HEK293 (cell line): Measurements from ENCODE around the gene GIPC2.

Experiments used
- CTCF ChIA-PET: fragments of 350-600 bp; formaldehyde crosslinking; extraction: SDS; loops from one replicate; lab custom pipeline; 2021; ENCODE audit warnings: antibody characterized with exemption; lab: Yijun Ruan, JAX
- POLR2A ChIA-PET: fragments of 300-600 bp; formaldehyde crosslinking; extraction: SDS; loops from one replicate; lab custom pipeline; 2020; ENCODE audit warnings: antibody characterized with exemption, inconsistent platforms; lab: Yijun Ruan, JAX
- H3K27ac ChIP-seq: fragments of 200-500 bp; sonication (Bioruptor generic); 2 replicates; pipeline ENCODE4 v1.5.1; 2014; ENCODE audit warnings: low read depth, low read length, control low read depth, inconsistent platforms; ENCODE audit errors: extremely low read depth
- H3K36me3 ChIP-seq, 2 experiments: fragments of 200-500 bp in 1 of 2; sonication (Bioruptor generic) in 1 of 2; 1 replicate in 1 of 2; 2 replicates in 1 of 2; pipeline ENCODE4 v1.5.1; 2014 to 2017; ENCODE audit warnings: inconsistent platforms in 2 of 2, low read length in 2 of 2; ENCODE audit not compliant: control insufficient read depth in 2 of 2, insufficient read depth in 1 of 2
- H3K4me1 ChIP-seq: fragments of 200-500 bp; sonication (Bioruptor generic); 2 replicates; pipeline ENCODE4 v1.5.1; 2014; ENCODE audit warnings: mild to moderate bottlenecking, low read length, inconsistent platforms; ENCODE audit not compliant: control insufficient read depth, insufficient read depth
- H3K4me3 ChIP-seq: 2 replicates; pipeline ENCODE4 v1.5.1; 2011; ENCODE audit warnings: low read depth, mild to moderate bottlenecking, control low read depth, low read length, moderate library complexity
- H3K9me3 ChIP-seq: fragments of 200-500 bp; sonication (Bioruptor generic); 2 replicates; pipeline ENCODE4 v1.5.1; 2014; ENCODE audit warnings: low read depth, low read length, inconsistent platforms; ENCODE audit not compliant: control insufficient read depth, insufficient read depth
- FEZF1 ChIP-seq: fragments of 450-650 bp; formaldehyde crosslinking; IDR thresholded peaks from 2 replicates; pipeline ENCODE4 v1.5.1; 2016; ENCODE audit warnings: missing biosample characterization, missing genetic modification characterization
- GLI2 ChIP-seq: fragments of 450-650 bp; formaldehyde crosslinking; IDR thresholded peaks from 2 replicates; pipeline ENCODE4; 2017; ENCODE audit warnings: missing biosample characterization, missing genetic modification characterization, low read depth, borderline replicate concordance
- GLI4 ChIP-seq: fragments of 450-650 bp; formaldehyde crosslinking; IDR thresholded peaks from 2 replicates; pipeline ENCODE4 v1.5.1; 2016; ENCODE audit warnings: missing biosample characterization, missing genetic modification characterization
- MEIS1 ChIP-seq: sonication (generic); formaldehyde crosslinking; IDR thresholded peaks from 2 replicates; pipeline ENCODE4 v1.8.1; 2022; ENCODE audit warnings: missing genetic modification reagents, mild to moderate bottlenecking, borderline replicate concordance
- OSR2 ChIP-seq: fragments of 450-650 bp; formaldehyde crosslinking; IDR thresholded peaks from 2 replicates; pipeline ENCODE4 v1.5.1; 2016; ENCODE audit warnings: missing biosample characterization, missing genetic modification characterization
- SCRT1 ChIP-seq: fragments of 450-650 bp; formaldehyde crosslinking; IDR thresholded peaks from 2 replicates; pipeline ENCODE4 v1.5.1; 2016; ENCODE audit warnings: missing biosample characterization, missing genetic modification characterization, borderline replicate concordance
- ZBTB21 ChIP-seq: fragments of 450-650 bp; formaldehyde crosslinking; IDR thresholded peaks from 2 replicates; pipeline ENCODE4 v1.5.1; 2017; ENCODE audit warnings: missing biosample characterization, missing genetic modification characterization
- ZBTB7A ChIP-seq: fragments of 450-650 bp; formaldehyde crosslinking; IDR thresholded peaks from 2 replicates; pipeline ENCODE4 v1.5.1; 2016; ENCODE audit warnings: low read depth, missing biosample characterization, missing genetic modification characterization
- ZNF133 ChIP-seq: fragments of 450-650 bp; formaldehyde crosslinking; IDR thresholded peaks from 2 replicates; pipeline ENCODE4 v1.5.1; 2016; ENCODE audit warnings: missing biosample characterization, missing genetic modification characterization
- ZNF146 ChIP-seq: fragments of 450-650 bp; formaldehyde crosslinking; IDR thresholded peaks from 2 replicates; pipeline ENCODE4 v1.5.1; 2016; ENCODE audit warnings: missing biosample characterization, missing genetic modification characterization
- ZNF174 ChIP-seq: fragments of 450-650 bp; formaldehyde crosslinking; IDR thresholded peaks from 2 replicates; pipeline ENCODE4 v1.5.0; 2017; ENCODE audit warnings: missing biosample characterization, mild to moderate bottlenecking, missing genetic modification characterization
- ZNF248 ChIP-seq: fragments of 450-650 bp; formaldehyde crosslinking; IDR thresholded peaks from 2 replicates; pipeline ENCODE4 v1.5.1; 2017; ENCODE audit warnings: missing biosample characterization, missing genetic modification characterization
- ZNF292 ChIP-seq: fragments of 450-650 bp; formaldehyde crosslinking; IDR thresholded peaks from 2 replicates; pipeline ENCODE4 v1.5.1; 2016; ENCODE audit warnings: low read depth, missing biosample characterization, missing genetic modification characterization, borderline replicate concordance
- ZNF341 ChIP-seq: fragments of 450-650 bp; formaldehyde crosslinking; IDR thresholded peaks from 2 replicates; pipeline ENCODE4; 2016; ENCODE audit warnings: low read depth, missing biosample characterization, missing genetic modification characterization
- ZNF404 ChIP-seq: fragments of 450-650 bp; formaldehyde crosslinking; IDR thresholded peaks from 2 replicates; pipeline ENCODE4 v1.5.1; 2017; ENCODE audit warnings: missing biosample characterization, missing genetic modification characterization
- ZNF473 ChIP-seq: fragments of 450-650 bp; formaldehyde crosslinking; IDR thresholded peaks from 2 replicates; pipeline ENCODE4 v1.5.1; 2017; ENCODE audit warnings: missing biosample characterization, missing genetic modification characterization
- ZNF544 ChIP-seq: fragments of 450-650 bp; formaldehyde crosslinking; IDR thresholded peaks from 2 replicates; pipeline ENCODE4 v1.5.0; 2017; ENCODE audit warnings: missing biosample characterization, missing genetic modification characterization
- ZNF548 ChIP-seq: fragments of 450-650 bp; formaldehyde crosslinking; IDR thresholded peaks from 2 replicates; pipeline ENCODE4 v1.5.1; 2016; ENCODE audit warnings: missing biosample characterization, missing genetic modification characterization
- ZNF560 ChIP-seq: fragments of 450-650 bp; formaldehyde crosslinking; IDR thresholded peaks from 2 replicates; pipeline ENCODE4 v1.5.1; 2017; ENCODE audit warnings: missing biosample characterization, missing genetic modification characterization, borderline replicate concordance
- ZNF623 ChIP-seq: fragments of 450-650 bp; formaldehyde crosslinking; IDR thresholded peaks from 2 replicates; pipeline ENCODE4 v1.5.1; 2016; ENCODE audit warnings: missing biosample characterization, missing genetic modification characterization
- ZNF670 ChIP-seq: fragments of 450-650 bp; formaldehyde crosslinking; IDR thresholded peaks from 2 replicates; pipeline ENCODE4 v1.5.1; 2016; ENCODE audit warnings: missing biosample characterization, missing genetic modification characterization, low read depth
- ZNF76 ChIP-seq: fragments of 450-650 bp; formaldehyde crosslinking; IDR thresholded peaks from 2 replicates; pipeline ENCODE4; 2016; ENCODE audit warnings: low read depth, missing biosample characterization, missing genetic modification characterization, borderline replicate concordance
- ZSCAN16 ChIP-seq: fragments of 450-650 bp; formaldehyde crosslinking; IDR thresholded peaks from 2 replicates; pipeline ENCODE4 v1.5.1; 2016; ENCODE audit warnings: missing biosample characterization, missing genetic modification characterization
- ZSCAN23 ChIP-seq: fragments of 450-650 bp; formaldehyde crosslinking; IDR thresholded peaks from 2 replicates; pipeline ENCODE4 v1.5.1; 2016; ENCODE audit warnings: missing biosample characterization, missing genetic modification characterization
- TF ChIP-seq, protein P1 (sequence below): fragments of 450-650 bp; formaldehyde crosslinking; IDR thresholded peaks from 2 replicates; pipeline ENCODE4 v1.5.1; 2016; ENCODE audit warnings: missing biosample characterization, missing genetic modification characterization
- TF ChIP-seq, protein P2 (sequence below): fragments of 450-650 bp; formaldehyde crosslinking; IDR thresholded peaks from 2 replicates; pipeline ENCODE4 v1.5.1; 2017; ENCODE audit warnings: missing biosample characterization, missing genetic modification characterization
- TF ChIP-seq, protein P3 (sequence below): fragments of 450-650 bp; formaldehyde crosslinking; IDR thresholded peaks from 2 replicates; pipeline ENCODE4 v1.5.1; 2016; ENCODE audit warnings: missing biosample characterization, missing genetic modification characterization
- TF ChIP-seq, protein P4 (sequence below): fragments of 450-650 bp; formaldehyde crosslinking; IDR thresholded peaks from 2 replicates; pipeline ENCODE4 v1.5.1; 2017; ENCODE audit warnings: missing biosample characterization, mild to moderate bottlenecking, missing genetic modification characterization, moderate library complexity
- TF ChIP-seq, protein P5 (sequence below): sonication (generic); formaldehyde crosslinking; IDR thresholded peaks from 2 replicates; pipeline ENCODE4 v1.8.1; 2022; ENCODE audit warnings: mild to moderate bottlenecking, moderate library complexity, missing genetic modification reagents

Gene GIPC2

DNA sequence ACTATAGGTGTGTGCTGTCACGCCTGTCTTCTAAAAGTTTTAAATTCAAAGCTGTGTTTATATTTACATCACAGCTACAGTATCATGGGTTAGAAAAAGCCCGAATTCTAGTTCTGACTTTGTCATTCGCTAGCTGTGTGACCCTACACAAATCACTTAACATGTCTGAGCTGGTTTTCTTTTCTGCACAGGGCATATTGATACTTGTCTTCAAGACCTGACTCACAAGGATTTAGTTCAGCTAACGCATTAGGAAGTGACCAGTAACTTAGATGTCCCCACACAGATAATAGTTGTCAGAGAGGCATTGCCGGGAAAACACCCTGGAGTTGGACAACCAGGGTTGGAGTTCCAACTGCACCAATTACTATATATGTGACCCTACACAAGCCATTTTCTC is 25.9 kb downstream of the GIPC2 start:
- CTCF ChIA-PET = no interaction called here
- no peaks in the 10 kb centered on the region for H3K9me3 ChIP-seq
- peaks cover 6% of the 10 kb centered on the region; the same call in 1 of the 2 replicates for H3K4me1 ChIP-seq
- no peak overlapping the region for H3K4me3 ChIP-seq
- POLR2A ChIA-PET = no interaction called here
- no peaks in the 10 kb centered on the region for H3K36me3 ChIP-seq
- TF ChIP-seq MEIS1 (no peak), ZNF292 (no peak), ZBTB7A (tag by site-specific recombination) (no peak), ZBTB21 (tag by site-specific recombination) (no peak), SCRT1 (tag by site-specific recombination) (no peak), FEZF1 (no peak), ZNF623 (tag by site-specific recombination) (no peak), ZNF670 (tag by site-specific recombination) (no peak), ZNF248 (tag by site-specific recombination) (no peak), ZNF404 (tag by site-specific recombination) (no peak), ZNF76 (tag by site-specific recombination) (no peak), ZNF473 (tag by site-specific recombination) (no peak)
- TF ChIP-seq, protein P1, sequence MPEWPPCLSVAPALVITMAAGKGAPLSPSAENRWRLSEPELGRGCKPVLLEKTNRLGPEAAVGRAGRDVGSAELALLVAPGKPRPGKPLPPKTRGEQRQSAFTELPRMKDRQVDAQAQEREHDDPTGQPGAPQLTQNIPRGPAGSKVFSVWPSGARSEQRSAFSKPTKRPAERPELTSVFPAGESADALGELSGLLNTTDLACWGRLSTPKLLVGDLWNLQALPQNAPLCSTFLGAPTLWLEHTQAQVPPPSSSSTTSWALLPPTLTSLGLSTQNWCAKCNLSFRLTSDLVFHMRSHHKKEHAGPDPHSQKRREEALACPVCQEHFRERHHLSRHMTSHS (tag by site-specific recombination) = no peak
- TF ChIP-seq, protein P2, sequence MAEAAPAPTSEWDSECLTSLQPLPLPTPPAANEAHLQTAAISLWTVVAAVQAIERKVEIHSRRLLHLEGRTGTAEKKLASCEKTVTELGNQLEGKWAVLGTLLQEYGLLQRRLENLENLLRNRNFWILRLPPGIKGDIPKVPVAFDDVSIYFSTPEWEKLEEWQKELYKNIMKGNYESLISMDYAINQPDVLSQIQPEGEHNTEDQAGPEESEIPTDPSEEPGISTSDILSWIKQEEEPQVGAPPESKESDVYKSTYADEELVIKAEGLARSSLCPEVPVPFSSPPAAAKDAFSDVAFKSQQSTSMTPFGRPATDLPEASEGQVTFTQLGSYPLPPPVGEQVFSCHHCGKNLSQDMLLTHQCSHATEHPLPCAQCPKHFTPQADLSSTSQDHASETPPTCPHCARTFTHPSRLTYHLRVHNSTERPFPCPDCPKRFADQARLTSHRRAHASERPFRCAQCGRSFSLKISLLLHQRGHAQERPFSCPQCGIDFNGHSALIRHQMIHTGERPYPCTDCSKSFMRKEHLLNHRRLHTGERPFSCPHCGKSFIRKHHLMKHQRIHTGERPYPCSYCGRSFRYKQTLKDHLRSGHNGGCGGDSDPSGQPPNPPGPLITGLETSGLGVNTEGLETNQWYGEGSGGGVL = no peak
- TF ChIP-seq, protein P3, sequence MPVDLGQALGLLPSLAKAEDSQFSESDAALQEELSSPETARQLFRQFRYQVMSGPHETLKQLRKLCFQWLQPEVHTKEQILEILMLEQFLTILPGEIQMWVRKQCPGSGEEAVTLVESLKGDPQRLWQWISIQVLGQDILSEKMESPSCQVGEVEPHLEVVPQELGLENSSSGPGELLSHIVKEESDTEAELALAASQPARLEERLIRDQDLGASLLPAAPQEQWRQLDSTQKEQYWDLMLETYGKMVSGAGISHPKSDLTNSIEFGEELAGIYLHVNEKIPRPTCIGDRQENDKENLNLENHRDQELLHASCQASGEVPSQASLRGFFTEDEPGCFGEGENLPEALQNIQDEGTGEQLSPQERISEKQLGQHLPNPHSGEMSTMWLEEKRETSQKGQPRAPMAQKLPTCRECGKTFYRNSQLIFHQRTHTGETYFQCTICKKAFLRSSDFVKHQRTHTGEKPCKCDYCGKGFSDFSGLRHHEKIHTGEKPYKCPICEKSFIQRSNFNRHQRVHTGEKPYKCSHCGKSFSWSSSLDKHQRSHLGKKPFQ (tag by site-specific recombination) = no peak
- H3K27ac ChIP-seq = no peak overlapping the region

DNA sequence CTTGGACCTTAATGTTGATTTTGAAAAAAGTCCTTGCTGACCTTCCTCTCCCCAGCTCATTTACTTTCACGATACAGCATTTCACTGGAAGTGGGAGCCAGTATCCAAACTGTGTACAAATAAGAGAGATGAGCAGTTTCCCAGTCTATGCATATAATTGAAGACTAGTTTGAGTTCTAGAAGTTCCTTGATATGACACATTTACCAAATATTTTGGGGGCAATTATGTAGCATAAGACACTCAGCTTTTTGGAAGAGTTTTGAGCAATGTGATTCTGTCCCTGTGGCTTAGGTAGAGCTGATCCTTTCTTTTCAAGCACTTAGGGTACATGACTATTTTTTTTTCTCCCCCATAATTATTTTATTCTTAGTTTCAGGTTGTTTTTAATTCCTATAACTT is 26.4 kb downstream of the GIPC2 start:
- H3K4me3 ChIP-seq = no peak overlapping the region
- H3K9me3 ChIP-seq = no peaks in the 10 kb centered on the region
- peaks cover 6% of the 10 kb centered on the region; the same call in 1 of the 2 replicates for H3K4me1 ChIP-seq
- H3K36me3 ChIP-seq = no peaks in the 10 kb centered on the region
- TF ChIP-seq GLI4 (tag by site-specific recombination) (no peak), ZNF76 (tag by site-specific recombination) (no peak), ZNF146 (tag by site-specific recombination) (no peak), ZNF404 (tag by site-specific recombination) (no peak), ZNF174 (tag by site-specific recombination) (no peak), ZNF341 (no peak), ZNF544 (tag by site-specific recombination) (no peak), ZNF292 (no peak), ZNF548 (no peak), ZNF560 (tag by site-specific recombination) (no peak), OSR2 (tag by site-specific recombination) (no peak), ZNF133 (tag by site-specific recombination) (no peak), ZSCAN23 (tag by site-specific recombination) (no peak), ZSCAN16 (tag by site-specific recombination) (no peak), GLI2 (tag by site-specific recombination) (no peak)
- TF ChIP-seq, protein P4, sequence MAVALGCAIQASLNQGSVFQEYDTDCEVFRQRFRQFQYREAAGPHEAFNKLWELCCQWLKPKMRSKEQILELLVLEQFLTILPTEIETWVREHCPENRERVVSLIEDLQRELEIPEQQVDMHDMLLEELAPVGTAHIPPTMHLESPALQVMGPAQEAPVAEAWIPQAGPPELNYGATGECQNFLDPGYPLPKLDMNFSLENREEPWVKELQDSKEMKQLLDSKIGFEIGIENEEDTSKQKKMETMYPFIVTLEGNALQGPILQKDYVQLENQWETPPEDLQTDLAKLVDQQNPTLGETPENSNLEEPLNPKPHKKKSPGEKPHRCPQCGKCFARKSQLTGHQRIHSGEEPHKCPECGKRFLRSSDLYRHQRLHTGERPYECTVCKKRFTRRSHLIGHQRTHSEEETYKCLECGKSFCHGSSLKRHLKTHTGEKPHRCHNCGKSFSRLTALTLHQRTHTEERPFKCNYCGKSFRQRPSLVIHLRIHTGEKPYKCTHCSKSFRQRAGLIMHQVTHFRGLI (tag by site-specific recombination) = no peak
- TF ChIP-seq, protein P5, sequence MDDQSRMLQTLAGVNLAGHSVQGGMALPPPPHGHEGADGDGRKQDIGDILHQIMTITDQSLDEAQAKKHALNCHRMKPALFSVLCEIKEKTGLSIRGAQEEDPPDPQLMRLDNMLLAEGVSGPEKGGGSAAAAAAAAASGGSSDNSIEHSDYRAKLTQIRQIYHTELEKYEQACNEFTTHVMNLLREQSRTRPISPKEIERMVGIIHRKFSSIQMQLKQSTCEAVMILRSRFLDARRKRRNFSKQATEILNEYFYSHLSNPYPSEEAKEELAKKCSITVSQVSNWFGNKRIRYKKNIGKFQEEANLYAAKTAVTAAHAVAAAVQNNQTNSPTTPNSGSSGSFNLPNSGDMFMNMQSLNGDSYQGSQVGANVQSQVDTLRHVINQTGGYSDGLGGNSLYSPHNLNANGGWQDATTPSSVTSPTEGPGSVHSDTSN (CRISPR knock-in tag) = no peak
- H3K27ac ChIP-seq = no peak overlapping the region
- CTCF ChIA-PET = no interaction called here
- POLR2A ChIA-PET = no interaction called here
